Left forelimb (tissue), 1 donor: ENCODE results near the gene FSHB.
"Not testable (repeated sequence)": the region's sequence is repeated elsewhere in the genome, so short reads cannot be mapped to it uniquely, and the experiment has no call there.

Source experiments
- DNase-seq: peaks from one replicate; pipeline ENCODE4 v3.0.0-alpha.2; 2018; ENCODE audit warnings: low spot score

Gene FSHB

DNA sequence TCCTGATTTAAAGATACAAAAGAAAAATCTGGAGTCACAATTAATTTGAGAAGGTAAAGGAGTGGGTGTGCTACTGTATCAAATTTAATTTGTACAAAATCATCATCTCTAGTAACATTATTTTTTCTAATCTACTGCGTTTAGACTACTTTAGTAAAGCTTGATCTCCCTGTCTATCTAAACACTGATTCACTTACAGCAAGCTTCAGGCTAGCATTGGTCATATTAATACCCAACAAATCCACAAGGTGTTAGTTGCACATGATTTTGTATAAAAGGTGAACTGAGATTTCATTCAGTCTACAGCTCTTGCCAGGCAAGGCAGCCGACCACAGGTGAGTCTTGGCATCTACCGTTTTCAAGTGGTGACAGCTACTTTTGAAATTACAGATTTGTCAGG lies at the start of gene FSHB:
FSHB (plus strand) TSS at position 301 of the 400 bp plus-strand sequence. CDS start 889 bp downstream, outside the sequence.
- no peak for DNase-seq

DNA sequence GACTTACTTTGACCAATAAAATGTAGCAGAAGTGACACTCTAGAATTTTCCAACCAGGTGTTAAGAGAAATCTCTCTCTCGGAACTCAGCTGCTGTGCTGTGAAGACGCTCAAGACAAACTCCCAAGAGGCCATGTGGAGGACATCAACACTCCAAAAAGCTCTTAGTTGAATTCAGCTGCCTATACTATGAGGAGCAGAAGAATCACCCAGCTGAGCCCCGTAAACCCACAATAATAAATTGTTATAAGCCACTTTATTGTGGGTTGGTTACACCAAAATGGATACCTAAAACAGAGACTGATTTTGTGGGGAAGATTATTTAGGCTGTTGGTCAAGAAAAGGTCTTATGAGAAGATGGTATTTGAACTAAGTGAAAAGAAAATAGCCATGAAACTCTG lies 44.1 kb upstream of the FSHB start:
- no peak for DNase-seq

DNA sequence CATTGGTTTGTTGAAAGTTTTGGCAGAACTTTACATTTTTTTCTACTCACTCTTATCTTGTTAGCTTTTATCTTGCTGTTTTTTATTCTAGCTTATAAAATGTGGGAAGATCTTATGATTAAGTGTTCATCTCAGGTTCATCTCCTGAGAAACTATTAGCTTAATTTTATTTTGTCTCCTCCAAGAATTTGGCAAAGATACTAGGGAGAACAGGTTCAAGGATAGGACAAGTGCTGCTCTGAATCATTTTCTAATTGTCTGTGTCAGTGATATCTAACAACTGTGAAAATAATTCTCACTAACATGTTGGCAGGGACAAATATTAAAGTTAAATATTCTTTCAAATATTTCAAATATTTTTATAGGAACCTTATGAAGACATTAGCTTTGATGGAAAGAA lies 38.2 kb upstream of the FSHB start:
- no peak for DNase-seq

DNA sequence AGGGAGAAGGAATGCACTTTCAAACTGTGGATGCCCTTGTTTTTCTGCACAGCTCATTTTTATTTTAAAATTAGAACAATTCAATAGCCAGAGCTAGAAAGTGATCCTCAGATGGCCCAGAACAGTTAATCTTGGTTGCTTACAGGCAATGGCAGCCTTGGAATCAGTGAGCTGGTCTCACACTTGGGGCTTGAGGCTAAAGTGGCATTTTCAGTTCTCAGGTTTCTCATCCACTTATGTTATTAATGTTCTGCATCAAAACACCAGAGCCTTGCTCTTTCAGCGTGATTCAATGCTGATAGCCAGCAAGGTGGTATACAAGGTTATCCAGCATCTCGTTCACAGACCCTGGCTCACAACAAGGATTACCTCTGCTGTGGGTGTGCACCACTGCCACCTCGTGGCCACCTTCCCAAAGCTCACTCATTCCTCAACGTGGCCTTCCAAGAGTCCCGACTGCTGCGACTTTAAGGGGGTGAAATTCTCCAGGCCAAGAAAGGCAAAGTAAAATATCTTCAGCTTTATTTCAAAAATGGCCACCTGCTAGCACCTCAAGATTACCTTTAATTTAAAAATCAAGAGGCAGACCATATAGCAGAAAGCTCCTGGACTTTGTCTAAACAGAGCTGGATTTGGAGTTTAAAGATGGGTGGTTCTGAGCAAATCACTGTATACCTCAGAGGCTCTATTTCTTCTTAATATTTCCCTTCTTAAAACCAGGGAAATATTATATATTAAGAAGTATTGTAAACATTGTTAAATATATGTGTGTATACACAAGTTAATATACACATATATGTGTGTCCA lies 34.2 kb upstream of the FSHB start:
- peak; percentile 68 for DNase-seq

DNA sequence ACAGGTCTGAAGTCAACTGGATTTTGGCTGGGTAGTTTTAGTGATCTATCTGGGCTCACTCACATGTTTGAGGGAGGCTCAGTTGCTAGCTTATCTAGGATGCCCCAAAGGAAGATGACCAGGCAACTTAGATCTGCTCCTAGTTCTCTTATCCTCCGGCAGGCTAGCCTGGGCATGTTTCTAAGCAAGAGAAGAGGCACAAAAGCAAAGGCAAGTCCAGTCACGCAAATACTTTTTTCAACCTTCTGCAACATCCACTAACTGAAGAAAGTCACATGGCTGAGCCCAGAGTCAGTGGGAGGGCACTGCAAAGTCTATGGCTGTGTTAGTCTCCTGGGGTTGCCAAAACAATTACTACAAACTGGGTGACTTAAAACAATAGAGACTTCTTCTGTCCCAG lies 32.9 kb upstream of the FSHB start:
- DNase-seq = no peak

DNA sequence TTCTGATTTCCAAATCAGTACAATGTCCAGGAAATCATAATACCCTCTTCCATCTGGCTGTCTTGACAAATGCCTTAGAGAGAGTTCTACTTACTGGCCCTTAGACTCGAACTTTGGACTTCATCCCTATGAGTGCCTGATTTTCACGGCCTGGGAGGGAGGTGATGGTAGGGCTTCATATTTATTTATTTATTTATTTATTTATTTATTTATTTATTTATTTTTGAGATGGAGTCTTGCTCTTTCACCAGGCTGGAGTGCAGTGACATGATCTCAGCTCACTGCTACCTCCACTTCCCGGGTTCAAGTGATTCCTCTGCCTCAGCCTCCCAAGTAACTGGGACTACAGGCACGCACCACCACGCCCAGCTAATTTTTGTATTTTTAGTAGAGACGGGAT lies 27.8 kb upstream of the FSHB start:
- DNase-seq = not testable (repeated sequence)

DNA sequence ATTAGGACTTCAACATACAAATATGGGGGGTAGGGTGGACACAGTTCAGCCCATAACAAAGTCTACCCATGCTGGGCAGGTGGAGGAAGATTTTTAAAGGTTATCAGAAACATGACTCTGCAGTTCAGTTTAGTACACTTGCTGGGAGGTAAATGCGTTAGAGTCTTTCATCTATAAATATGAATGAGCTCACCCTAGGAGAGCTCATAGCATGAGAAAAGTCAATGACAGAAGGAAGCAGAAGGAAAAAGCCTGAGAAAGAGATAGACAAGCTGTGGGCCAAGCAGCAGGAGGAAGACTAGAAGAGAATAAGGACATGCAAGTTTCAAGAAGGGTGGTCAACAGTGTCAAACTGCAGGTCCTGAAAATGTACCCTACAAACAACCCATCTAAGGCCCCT lies 27.0 kb upstream of the FSHB start:
- no peak for DNase-seq

DNA sequence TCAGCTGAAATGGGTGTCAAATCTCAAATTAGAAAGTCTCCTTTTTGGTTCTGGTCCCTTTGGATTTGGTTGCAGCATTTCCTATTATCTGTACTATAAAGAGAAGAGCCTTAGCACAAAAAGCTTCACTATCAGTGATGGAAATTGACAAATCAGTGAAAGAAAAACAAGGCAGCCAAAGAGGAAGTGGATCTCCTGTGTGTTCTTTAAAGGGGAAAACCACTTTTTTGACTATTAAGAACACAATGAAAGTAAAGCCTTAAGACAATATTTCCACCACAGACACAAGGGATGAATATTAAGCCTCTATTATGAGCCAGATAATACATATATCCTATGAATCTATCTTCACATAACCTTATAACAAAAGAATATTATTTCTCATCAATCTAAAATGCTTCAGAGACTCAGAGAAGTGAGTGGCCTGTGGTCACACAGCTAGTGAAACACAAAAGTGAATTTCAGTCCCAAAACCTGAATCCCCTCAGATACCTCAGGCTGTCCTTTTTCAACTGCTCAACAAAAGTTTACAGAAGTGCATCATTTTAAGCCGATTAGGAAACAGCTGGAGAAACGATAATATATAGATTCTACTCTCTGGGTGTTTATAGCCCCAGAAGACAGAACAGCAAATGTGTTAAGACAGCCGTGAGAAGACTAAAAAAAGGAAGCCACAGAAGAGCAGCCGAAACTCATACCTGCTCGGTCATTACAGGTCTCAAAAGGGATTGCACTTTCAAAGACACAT lies 24.4 kb upstream of the FSHB start:
- DNase-seq = no peak

DNA sequence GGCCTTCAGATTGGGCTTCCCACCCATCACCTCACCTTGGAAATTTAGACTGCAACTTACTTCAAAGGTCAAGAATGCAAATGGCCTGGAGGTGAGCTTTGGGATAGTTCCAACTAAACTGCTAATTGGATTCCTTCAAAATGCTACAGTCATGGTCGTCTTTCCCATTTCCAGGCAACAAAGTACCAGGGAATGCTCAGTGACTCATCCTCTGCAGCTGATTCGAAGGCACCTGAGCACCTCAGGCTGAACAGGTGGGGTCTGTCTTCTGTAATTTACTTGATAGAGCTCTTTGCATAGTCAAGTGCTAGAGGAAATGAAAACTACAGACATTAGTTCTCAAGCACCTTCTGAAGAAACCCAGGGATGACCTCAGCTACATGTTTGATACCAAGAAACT lies 20.5 kb upstream of the FSHB start:
- DNase-seq = no peak

DNA sequence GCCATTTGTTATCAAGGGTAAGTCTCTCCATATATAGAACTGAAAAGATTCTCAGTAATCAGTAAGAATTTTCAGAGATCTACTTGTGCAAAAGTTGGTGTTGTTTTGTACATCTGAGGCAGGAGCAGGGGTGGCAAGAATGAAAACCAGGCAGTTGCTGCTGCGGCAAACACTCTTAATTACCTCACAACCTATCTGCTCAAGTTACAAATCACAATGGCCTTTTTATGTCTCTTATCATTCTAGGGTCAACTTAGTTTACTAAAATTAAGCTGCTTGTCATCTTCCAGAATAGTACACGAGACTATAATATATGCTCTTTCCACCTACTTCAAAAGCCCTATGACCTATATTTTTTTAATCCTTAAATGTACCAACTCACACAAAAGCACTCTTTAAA lies 14.3 kb upstream of the FSHB start:
- DNase-seq = no peak

DNA sequence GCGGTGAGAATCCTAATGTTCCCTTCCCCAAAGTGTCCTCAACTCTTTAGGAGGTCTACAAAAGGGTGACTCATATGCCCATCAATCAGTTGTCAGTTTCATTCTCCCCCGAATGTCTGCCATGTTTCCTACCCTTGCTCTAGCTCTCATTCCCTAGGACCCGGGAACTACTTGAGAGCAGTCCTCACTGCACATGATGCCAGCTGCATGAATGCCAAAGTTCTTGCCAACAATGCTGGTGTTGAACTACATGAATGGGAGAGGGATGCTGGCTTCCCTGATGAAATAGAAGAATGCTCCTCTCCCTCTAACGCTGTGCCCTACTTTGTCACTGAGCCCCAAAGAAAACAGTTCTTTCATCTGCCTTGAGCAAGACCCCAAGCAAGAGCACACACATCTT lies 12.5 kb upstream of the FSHB start:
- no peak for DNase-seq

DNA sequence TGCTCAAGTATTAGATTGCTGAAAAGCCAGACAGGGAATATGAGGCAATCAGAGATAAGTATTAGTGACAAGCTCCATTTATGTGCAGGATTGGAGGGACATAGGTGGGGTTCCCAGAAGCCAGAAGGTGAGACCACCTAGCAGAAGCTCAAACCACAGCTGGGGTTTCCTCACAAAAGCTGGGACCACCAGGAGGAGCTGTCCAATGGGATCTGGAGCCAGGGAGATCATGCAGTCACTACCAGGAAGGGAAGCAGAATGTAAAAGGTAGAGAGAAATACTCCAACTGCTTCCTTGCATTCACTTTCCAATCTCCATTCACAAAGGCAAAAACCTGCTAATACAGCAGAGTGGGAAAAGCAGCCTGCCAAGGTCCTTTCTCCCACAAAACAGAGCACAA lies 5.2 kb upstream of the FSHB start:
- DNase-seq = no peak

DNA sequence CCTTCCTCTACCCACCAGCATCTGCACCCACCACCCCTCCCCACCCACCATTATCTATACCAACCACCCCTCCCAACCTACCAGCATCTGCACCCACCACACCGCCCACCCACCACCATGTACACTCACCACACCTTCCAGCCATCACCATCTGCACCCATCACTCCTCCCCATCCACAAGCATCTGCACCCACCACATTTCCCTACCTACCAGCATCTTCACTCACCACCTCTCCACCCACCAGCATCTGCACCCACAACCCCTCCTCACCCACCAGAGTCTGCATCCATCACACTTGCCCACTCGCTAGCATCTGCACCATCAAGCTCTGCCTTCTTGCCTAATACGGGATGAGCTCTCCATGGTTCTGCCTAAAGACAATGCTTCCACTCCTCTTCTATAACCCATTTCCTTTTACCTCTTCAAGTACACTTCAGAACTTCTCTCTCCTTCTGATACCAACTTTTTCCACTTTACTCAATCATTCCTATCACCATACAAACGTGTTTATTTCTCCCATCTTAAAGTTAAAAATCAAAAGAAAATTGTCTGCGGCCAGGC lies 2.4 kb upstream of the FSHB start:
- no peak for DNase-seq

DNA sequence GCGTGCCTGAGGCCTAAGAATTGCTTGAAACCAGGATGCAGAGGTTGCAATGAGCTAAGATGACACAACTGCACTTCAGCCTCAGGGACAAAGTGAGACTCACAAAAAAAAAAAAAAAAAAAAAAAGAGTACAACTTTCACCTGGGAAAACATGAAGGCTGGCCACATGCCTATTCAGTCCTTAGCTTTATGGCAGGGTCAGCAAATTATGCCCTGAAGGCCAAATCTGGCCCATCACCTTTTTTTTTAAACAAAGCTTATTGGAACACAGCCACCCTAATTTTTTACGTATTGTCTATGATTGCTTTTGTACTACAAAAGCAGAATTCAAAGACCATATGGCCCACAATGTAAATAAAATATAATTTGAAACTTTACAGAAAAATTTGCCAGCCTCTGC lies 8.2 kb downstream of the FSHB start:
- DNase-seq = no peak

DNA sequence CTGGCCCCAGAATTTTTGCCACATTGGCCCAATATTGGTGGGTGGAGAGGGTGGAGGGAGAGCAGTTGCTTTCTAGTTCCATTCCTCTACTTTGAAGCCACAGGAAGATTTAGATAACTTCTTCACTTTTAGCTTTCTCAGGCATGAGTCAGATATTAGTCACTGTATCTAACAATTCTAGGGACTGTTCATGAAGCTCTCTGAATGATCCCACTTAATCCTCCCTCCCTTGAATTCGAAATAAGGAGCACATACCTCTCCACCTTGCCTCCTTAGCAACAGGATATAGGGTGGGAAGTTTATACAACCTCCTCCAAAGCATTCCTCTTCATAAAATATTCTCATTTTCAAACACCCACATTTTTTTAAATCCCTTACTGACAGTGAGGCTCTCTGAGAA lies 13.5 kb downstream of the FSHB start:
- DNase-seq = no peak

DNA sequence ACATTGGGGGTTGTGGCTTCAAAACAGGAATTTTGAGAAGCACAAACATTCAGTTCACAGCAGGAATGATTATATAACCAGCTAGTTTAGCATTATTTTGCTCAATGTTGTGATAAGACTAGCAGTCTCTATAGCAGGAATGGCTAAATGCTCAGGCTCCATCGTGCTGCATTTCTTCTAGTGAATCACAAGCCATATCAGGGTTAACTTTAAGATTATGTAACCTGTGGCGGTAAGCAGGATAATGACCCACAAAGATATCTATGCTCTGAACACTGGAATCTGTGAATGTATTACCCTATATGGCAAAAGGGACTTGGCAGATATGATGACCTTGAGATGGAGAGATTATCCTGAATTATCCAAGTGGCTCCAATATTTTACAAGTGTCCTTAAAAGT lies 14.8 kb downstream of the FSHB start:
- no peak for DNase-seq

DNA sequence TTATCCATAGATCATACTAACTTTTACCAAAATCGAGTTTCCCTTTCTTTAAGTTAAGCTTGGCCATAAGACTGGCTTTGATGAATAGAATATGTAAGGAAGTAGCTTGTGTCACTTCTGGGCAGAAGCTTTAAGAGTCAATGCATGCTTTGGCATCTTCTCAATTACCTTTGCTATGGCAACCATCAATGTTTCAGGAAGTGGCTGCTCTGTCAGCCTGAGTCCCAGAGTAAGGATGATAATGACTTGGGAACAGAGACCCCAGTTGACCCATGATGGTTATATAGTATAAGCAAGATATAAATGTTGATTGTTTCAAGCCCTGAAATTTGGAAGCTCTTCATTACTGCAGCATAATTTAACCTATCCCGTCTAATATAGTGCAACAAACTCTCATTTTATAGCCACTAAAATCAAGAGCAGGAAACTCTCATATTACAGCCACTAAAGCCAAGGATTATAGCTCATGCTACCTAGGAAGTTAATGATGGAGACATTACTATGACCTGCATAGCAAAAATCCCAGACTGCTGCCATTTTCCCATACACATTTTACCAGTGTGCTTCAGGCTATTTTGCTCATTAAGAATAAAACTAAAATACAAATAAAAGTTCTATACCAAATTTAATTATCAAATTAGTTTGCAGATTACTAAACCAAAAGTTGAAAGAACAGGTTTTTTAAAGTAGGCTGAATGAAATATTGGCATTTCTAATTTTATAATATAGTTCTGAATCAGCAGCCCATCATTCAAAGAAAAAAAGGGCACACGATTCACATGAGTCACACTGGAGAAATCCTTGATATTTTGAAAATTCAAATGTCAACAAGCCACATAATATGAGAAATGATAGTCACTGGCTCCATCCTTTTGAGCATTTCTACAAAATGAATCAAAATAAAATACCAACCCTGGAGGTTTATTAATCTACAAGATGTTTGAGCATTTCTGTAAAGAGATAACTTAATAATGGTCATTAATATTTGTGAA lies 23.8 kb downstream of the FSHB start:
- no peak for DNase-seq

DNA sequence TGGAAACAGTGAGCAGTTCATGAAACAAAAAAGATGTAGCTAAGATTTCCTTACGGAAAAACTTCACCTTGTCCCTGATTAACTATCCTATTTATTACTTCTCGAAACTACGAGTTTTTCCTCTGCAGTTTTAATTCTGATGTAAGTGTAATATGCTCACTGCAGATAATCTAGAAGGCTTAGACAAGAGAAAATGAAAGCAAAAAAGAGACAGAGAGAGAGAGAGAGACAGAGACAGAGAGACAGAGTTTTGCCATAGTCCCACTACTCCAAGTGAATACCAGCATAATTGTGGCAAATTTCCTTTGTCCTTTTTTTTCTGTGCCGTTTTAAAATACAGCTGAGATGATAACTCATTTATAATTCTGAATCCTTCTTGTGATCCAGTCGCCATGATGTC lies 24.8 kb downstream of the FSHB start:
- no peak for DNase-seq

DNA sequence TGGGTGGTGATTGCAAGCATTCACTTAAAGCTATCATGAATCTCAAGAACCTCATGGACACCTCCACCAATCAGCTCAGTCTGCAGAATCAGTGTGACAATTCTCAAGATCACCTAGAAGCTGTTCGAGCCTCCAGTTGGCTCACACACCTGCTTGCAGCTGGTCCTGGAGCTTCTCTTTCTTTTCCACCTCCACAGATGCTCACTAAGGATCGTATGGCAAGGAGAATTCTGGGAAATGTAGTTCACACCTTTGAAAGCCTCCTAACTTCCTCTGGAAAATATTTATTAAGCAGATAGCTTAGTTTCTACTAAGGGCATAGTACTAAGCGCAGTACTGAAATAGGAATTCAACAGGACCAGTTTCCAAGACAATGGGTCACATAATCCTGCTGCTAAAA lies 26.2 kb downstream of the FSHB start:
- no peak for DNase-seq

DNA sequence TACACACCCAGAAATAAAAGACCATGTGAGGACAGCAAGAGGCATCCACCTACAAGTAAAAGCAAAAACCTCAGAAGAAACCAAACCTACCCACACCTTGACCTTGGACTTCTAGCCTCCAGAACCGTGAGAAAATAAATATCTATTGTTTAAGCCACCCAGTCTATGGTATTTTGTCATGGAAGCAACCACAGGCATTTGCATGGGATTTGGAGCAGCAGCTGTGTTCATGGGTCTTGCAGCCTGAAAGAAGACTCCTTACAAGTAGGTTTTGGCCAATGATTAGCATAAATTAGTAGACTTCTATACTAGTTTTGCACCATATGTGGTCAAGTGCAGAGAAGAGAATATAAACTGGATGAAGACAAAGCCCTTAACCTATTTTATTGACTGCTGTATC lies 27.9 kb downstream of the FSHB start:
- DNase-seq = no peak

DNA sequence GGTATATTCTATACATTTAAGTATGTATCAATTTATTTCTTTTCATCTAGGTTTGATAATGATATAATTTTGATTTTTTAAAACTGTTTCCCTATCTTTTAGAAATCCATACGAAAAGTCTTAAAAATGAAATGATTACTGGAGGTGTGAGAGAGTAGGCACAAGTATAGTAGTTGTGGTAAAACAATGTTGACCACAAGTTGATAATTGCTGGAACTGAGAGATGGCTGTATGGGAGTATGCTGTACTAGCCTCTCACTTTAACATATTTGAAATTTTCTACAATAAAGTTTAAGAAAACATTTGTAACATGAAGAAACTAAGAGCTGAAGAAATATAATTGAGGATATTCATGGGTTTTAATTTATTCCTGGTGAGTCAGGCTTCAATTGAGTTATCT lies 30.0 kb downstream of the FSHB start:
- no peak for DNase-seq

DNA sequence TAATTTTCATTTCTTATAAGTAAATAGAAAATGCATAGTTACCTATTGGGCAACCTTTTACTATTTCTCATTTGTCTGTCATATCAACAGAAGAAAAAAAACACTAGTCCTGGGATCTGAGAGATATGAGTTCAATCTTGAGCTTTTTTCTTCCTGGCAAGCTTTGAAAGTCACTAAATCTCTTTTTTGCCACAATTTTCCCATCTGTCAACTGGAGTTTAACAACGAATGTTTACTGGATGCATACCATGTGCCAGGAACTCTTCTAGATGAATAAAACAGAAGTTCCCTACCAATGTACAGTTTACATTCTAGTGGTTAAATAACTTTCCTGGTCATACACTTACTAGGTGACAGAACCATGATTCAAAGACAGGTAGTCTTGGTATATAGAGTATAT lies 31.0 kb downstream of the FSHB start:
- no peak for DNase-seq
